NCI-H524 treated with DMSO at 0.1 percent for 48 hours (cell line): ENCODE data around the gene THBS4.

ENCODE experiments used
- DNase-seq: peaks from one replicate; lab custom pipeline; 2025; lab: John Stamatoyannopoulos, UW

THBS4 gene

GRCh38 chr5:80116465-80116864 is 81.3 kb downstream of the THBS4 start:
- no peak for DNase-seq

- no peak for DNase-seq
Measured at GRCh38 chr5:80117446-80117845, 82.3 kb downstream of the THBS4 start.

- no peak for DNase-seq
Measured at GRCh38 chr5:80119372-80119771, 84.2 kb downstream of the THBS4 start.

DNA sequence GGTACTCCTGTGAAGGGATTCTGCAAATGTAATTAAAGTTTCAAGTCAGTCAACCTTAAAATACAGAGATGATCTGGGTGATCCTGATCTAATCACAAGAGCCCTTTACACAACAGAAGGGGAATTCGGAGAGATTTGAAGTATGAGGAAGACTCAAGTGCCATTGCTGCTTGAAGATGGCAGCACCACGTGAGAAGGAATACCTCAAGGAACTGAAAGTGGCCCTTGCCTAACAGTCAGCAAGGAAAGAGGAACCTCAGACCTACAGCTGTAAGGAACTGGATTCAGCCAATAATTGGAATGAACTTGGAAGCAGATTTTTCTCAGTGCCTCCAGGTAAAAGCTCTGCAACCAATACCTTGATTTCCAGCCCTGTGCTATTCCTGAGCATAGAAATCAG is 87.4 kb downstream of the THBS4 start:
- DNase-seq: no peak

DNA sequence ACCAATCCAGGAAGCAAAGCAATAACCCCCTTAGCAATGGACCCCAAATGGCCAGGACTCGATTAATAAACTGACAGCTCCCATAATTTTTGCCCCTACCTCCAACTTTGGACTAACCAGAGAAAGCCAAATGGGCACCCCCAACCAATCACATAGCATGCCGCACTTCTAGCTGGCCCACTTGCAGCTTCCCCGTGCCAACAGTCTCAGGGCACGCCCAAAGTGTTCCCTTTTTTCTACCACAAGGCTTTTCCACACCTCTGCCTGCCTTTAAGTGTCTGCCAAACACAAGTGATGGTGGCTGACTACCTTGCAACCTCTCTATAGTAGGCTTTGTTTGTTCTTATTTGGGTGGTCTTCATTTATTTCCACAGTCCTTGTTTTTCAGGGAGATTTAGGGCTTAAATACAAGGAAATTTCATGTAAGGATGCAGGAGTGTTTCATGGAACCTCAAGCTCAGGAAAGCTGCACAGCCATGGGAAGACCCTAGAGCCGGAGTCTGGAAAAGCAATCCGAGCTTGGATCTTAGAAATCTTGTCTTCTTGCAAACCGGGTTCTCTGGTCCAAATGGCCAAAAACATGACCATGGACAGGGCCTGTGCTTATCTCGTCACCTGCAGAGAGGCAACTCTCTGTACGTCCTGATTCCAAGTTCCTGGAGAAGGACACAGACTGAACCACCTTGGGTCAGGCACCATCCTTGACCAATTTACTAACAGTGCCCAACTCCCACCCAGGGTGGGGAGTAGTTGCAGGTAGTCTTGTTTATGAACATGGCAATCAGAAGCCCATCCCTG is 89.2 kb downstream of the THBS4 start:
- DNase-seq: no peak

GRCh38 chr5:80125022-80125961 is 90.1 kb downstream of the THBS4 start:
- DNase-seq: no peak

GRCh38 chr5:80125962-80126480 is 90.9 kb downstream of the THBS4 start:
- no peak for DNase-seq

DNA sequence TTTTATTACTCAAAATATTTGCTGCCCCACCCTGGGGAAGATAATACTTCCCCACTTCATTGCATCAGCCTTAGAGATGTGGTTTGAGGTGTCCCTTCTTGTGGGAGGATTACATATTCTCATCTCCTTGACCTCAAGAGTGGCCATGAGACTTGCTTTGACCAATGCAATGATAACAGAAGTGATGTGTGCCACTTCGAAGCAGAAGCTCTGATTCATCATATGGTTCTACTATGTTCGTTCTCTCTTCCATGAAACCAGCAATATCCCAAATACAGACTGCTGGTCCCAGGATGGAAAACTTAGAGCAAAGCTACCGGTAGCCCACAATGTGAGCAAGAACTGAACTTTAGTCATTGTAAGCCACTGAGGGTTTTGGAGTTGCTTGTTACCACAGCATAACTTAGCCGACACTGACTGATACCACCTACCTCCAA is 92.0 kb downstream of the THBS4 start:
- DNase-seq: no peak

DNA sequence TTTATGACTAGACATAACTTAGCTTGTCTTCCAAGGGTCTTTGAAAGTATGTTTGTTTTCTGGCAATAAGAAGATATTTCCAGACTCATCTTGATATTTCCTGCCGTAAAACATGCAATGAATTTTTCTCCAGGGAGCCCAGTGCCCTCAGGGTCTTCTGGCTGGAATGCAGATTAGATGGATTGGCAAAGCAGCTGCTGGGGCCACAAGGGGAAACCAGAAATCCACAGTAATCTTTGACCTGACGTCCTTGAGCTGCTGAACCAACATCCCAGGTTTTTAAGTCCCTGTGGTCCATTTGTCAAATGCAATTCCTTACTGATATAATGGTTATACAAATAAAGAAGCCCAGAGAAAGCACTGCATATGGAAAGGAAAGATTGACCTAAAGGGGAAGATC is 93.0 kb downstream of the THBS4 start:
- DNase-seq: no peak

- DNase-seq: no peak
Measured at GRCh38 chr5:80129146-80129545, 94.0 kb downstream of the THBS4 start.
